Loucy (cell line): ENCODE results near the gene NRXN3.

Experiments
- EZH2phosphoT487 ChIP-seq: fragments of 200-600 bp; IDR thresholded peaks from 2 replicates; pipeline ENCODE4 v1.6.1; 2018; ENCODE audit warnings: antibody characterized with exemption, mild to moderate bottlenecking, moderate library complexity, borderline replicate concordance
- TF ChIP-seq, protein P1 (sequence below): fragments of 200-600 bp; sonication (generic); conservative IDR thresholded peaks from 2 replicates; pipeline ENCODE4 v1.5.1; 2014; ENCODE audit warnings: mild to moderate bottlenecking, antibody characterized with exemption, low read length

DNA sequence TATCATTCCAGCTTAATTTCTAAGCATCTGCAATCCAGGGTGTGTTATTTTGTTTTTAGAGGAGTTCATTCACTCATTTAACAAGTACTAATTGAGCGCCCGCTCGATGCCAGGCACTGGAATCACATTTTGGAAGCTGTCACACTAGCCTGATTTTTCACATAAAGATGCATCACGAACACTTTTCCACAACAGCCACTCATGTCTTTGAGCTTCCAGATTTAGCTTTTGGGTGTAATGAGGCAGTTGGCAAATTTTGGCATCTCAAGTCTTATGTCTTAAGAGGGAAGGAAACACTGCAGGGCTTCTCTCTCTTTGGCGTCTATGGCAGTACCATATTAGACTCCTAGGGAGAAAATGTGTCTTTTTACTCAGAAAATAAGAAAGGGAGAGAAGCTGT, 14.0 kb downstream of the NRXN3 start:
- TF ChIP-seq, protein P1, sequence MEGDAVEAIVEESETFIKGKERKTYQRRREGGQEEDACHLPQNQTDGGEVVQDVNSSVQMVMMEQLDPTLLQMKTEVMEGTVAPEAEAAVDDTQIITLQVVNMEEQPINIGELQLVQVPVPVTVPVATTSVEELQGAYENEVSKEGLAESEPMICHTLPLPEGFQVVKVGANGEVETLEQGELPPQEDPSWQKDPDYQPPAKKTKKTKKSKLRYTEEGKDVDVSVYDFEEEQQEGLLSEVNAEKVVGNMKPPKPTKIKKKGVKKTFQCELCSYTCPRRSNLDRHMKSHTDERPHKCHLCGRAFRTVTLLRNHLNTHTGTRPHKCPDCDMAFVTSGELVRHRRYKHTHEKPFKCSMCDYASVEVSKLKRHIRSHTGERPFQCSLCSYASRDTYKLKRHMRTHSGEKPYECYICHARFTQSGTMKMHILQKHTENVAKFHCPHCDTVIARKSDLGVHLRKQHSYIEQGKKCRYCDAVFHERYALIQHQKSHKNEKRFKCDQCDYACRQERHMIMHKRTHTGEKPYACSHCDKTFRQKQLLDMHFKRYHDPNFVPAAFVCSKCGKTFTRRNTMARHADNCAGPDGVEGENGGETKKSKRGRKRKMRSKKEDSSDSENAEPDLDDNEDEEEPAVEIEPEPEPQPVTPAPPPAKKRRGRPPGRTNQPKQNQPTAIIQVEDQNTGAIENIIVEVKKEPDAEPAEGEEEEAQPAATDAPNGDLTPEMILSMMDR: no peak
- TF ChIP-seq EZH2phosphoT487: no peak
